ENCODE results near the gene GIMAP5. TPM values are rescaled to one million over a fixed set of nuclear protein-coding genes. Genes with fewer than 3 reads are reported as not detected.
A peak's percentile ranks its signal among the peaks of the same experiment; 100 is the strongest.

The GIMAP5 gene
- total RNA-seq, 2 experiments from 2014 or later = 45.9 to 48.3 TPM

DNA sequence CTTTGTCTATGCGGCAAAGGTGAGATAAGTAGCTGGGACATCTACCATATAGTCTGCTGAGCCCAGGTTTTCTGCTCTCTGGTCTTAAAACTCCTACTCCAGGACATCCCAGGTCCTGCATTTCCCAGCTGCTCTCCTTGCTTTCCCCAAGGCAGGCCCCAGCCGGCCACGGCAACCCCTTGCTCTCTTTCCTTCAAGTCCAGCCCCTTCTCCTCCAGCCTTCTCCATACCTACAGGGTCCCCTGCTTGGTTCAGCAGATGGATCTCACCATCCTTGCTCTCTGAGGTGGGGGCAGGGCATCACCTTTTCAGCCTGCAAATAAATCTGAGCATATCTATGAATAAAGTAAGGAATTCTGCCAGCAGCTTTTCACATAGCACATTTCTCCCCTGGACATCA is 8.7 kb downstream of the GIMAP5 start:
- Mint-ChIP-seq H3K27ac (peak overlapping the region; percentile 87), H3K36me3 (peaks cover 48% of the 10 kb centered on the region), H3K27me3 (no peaks in the 10 kb centered on the region), H3K9me3 (no peaks in the 10 kb centered on the region), H3K4me3 (peak overlapping the region; percentile 10), H3K4me1 (ENCODE audit: low read depth) (peaks cover 96% of the 10 kb centered on the region)
- CTCF ChIA-PET = interaction anchor here (1.2 kb wide), 1 partner anchor 230 kb away, joined by 3 read pairs; no protein-coding TSS in a partner anchor
- DNase-seq = no peak
- POLR2A ChIA-PET = interaction anchor here (1.0 to 4.1 kb wide), 2 partner anchors 8 to 13 kb away, joined by 3 to 18 read pairs; partner anchors contain the start of gene GIMAP5
- intact Hi-C loops (cut with micrococcal nuclease) = no loop called here

DNA sequence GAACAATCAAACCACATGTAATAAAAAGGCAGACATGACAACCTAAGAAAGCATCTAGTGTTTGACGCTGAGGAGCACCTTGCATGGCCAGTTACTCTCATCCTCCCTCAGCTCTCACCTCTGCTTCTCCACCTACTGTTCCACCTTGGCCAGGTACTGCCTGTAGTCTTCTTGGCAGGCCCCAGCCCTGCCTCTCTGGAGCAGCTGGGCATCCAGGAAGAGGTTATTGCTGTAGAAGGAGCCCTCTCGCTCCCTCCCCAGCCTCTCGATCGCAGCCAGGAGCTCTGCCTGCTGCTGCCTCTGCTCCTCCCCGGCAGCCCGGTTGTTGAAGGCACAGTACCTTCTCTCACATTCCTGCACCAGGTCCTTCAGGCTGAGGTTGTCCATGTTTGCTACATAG is 9.7 kb downstream of the GIMAP5 start:
- peak overlapping the region; percentile 87 for H3K27ac Mint-ChIP-seq
- intact Hi-C loops (cut with micrococcal nuclease) = no loop called here
- H3K36me3 Mint-ChIP-seq = peaks cover 38% of the 10 kb centered on the region
- no peaks in the 10 kb centered on the region for H3K9me3 Mint-ChIP-seq
- CTCF ChIA-PET = interaction anchor here (0.7 to 1.5 kb wide), 2 partner anchors 10 to 298 kb away, joined by 3 read pairs; no protein-coding TSS in a partner anchor
- H3K4me3 Mint-ChIP-seq = peak overlapping the region; percentile 34
- H3K4me1 Mint-ChIP-seq (ENCODE audit: low read depth) = peaks cover 91% of the 10 kb centered on the region
- DNase-seq = no peak
- no peaks in the 10 kb centered on the region for H3K27me3 Mint-ChIP-seq
- POLR2A ChIA-PET = interaction anchor here (0.8 to 4.1 kb wide), 2 partner anchors 9 to 1321 kb away, joined by 3 to 18 read pairs; partner anchors contain the start of gene GIMAP5

DNA sequence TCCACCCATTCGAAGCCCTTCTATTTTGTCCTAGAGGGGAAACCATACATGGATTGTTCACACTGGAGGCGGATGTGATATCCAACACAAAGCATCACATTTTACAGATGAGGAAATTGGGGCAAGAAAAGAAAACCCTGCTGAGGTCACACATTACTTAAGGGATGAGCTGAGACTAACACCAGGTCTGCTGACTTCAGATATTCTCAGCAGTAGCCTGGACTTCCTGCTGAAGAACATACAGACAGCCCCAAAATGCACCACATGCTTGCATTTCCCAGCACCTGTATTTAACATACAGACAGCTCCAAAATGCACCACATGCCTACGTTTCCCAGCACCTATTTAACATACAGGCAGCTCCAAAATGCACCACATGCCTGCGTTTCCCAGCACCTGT is 11.2 kb downstream of the GIMAP5 start:
- POLR2A ChIA-PET = interaction anchor here (0.9 to 4.1 kb wide), 5 partner anchors 10 to 181 kb away, joined by 3 to 18 read pairs (median 4); partner anchors contain the start of genes GIMAP4 and GIMAP5
- Mint-ChIP-seq H3K9me3 (no peaks in the 10 kb centered on the region), H3K27ac (peak overlapping the region; percentile 87), H3K4me1 (ENCODE audit: low read depth) (peaks cover 87% of the 10 kb centered on the region), H3K36me3 (peaks cover 23% of the 10 kb centered on the region), H3K4me3 (no peak overlapping the region), H3K27me3 (no peaks in the 10 kb centered on the region)
- no peak for DNase-seq
- CTCF ChIA-PET = interaction anchor here (0.9 to 1.5 kb wide), 3 partner anchors 10 to 180 kb away, joined by 3 to 7 read pairs (median 4); partner anchors contain the start of gene GIMAP2
- intact Hi-C loops (cut with micrococcal nuclease) = no loop called here

DNA sequence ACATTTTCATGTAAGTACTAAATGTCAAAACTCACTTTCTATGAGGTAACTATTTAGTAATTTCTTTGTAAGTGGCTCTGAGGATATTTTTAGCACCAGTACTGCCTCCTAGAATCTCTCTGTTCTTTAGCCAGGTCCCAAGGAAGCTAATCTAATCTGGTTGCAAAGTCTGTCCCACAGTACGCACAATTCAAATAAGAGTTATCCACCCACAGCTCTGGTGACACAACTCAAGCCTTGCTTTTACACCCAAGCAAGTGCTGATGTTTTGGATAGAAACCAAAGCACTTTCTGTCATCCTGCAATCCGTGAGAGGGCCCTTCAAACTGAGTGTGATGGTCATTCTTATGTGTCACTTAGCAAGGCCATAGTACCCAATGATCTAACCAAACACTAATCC is 14.5 kb downstream of the GIMAP5 start:
- no peak overlapping the region for H3K4me3 Mint-ChIP-seq
- no peaks in the 10 kb centered on the region for H3K36me3 Mint-ChIP-seq
- H3K4me1 Mint-ChIP-seq (ENCODE audit: low read depth) = peaks cover 86% of the 10 kb centered on the region
- CTCF ChIA-PET = interaction anchor here (0.6 kb wide), 1 partner anchor 95 kb away, joined by 3 read pairs; no protein-coding TSS in a partner anchor
- H3K9me3 Mint-ChIP-seq = no peaks in the 10 kb centered on the region
- H3K27ac Mint-ChIP-seq = peak overlapping the region; percentile 72
- H3K27me3 Mint-ChIP-seq = no peaks in the 10 kb centered on the region
- DNase-seq = no peak
- POLR2A ChIA-PET = interaction anchor here (1.2 kb wide), 1 partner anchor 10 kb away, joined by 5 read pairs; no protein-coding TSS in a partner anchor
- intact Hi-C loops (cut with micrococcal nuclease) = no loop called here

DNA sequence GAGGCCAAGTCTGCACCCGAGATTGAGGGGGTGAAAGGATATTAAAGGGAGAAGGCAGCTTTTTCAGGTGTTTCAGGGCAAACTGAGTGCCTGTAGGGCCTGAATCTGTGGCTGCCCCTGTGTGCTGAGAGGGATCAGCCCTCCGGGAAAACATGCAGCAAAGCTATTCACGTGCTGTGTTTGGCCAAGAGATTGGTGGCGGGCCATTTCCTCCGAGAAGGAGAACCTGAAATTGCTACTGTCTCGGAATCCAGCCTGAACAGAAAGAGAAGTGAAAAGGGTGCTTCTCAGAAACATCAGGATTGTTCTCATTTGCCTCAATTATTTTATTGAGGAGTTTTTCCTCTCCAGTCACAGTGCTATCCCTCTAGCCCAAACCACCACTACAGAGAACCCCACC is 16.0 kb downstream of the GIMAP5 start:
- intact Hi-C loops (cut with micrococcal nuclease) = no loop called here
- peak overlapping the region; percentile 94 for H3K27ac Mint-ChIP-seq
- no peaks in the 10 kb centered on the region for H3K27me3 Mint-ChIP-seq
- CTCF ChIA-PET = interaction anchor here (5.3 kb wide), 1 partner anchor 306 kb away, joined by 80 read pairs; no protein-coding TSS in a partner anchor
- POLR2A ChIA-PET = no interaction called here
- H3K9me3 Mint-ChIP-seq = no peaks in the 10 kb centered on the region
- H3K36me3 Mint-ChIP-seq = no peaks in the 10 kb centered on the region
- peaks cover 82% of the 10 kb centered on the region for H3K4me1 Mint-ChIP-seq (ENCODE audit: low read depth)
- H3K4me3 Mint-ChIP-seq = no peak overlapping the region
- no peak for DNase-seq

DNA sequence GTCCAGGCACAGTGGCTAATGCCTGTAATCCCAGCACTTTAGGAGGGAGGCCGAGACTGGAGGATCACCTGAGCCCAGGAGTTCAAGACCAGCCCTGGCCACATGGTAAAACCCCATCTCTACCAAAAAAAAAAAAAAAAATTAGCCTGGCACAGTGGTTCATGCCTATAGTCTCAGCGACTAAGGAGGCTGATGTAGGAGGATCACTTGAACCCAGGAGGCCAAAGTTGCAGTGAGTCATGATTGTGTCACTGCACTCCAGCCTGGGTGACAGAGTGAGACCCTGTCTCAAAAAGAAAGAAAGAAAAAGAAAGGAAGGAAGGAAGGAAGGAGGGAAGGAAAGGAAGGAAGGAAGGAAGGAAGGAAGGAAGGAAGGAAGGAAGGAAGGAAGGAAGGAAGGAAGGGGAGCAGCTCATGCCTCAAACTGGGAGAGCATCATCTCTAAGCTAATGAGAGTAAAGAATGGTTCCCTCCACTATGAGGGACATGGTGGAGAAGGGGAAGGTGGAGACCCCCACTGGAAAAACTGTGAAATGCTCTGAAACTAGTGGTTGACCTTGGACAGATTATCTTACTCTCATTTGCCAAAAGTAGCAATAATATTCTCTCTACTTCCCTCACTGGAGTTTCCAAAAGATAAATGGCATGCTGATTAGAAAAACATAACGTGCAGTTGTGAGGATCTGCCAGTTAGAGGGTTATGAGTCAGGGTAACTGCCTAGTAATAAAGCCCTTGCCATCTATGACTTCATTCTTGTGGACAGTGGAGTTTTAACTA is 16.8 kb downstream of the GIMAP5 start:
- peak; percentile 54 for DNase-seq
- H3K4me3 Mint-ChIP-seq = peak overlapping the region; percentile 26
- POLR2A ChIA-PET = interaction anchor here (0.6 to 2.5 kb wide), 3 partner anchors 15 to 307 kb away, joined by 3 to 10 read pairs (median 4); no protein-coding TSS in a partner anchor

DNA sequence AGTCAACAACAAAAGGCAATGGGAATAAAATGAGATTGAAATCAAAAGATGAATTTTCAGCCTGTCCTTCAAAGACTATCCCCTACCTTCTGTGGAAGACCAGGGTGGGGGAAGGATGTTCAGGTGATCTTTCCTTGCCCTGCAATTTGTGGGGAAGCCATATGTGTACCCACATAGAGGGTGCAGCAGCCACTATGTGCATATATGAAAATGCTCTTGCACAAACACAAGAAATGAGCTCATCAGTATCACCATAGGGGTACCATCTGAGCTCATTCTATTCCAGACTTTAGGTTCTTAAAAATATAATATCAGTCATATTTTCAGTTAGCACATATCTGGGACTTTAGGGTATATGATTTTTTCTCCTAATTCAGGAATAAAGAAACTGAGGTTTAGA is 17.7 kb downstream of the GIMAP5 start:
- H3K4me3 Mint-ChIP-seq = peak overlapping the region; percentile 57
- POLR2A ChIA-PET = interaction anchor here (1.1 to 2.5 kb wide), 17 partner anchors 13 to 348 kb away, joined by 3 to 20 read pairs (median 7); partner anchors contain the start of genes GIMAP1, GIMAP2, GIMAP4 and GIMAP5
- H3K27me3 Mint-ChIP-seq = no peaks in the 10 kb centered on the region
- peak; percentile 47 for DNase-seq
- H3K4me1 Mint-ChIP-seq (ENCODE audit: low read depth) = peaks cover 65% of the 10 kb centered on the region
- CTCF ChIA-PET = interaction anchor here (0.7 to 5.3 kb wide), 23 partner anchors 11 to 399 kb away, joined by 3 to 80 read pairs (median 5); partner anchors contain the start of genes GIMAP1, GIMAP6, GIMAP7 and GIMAP8
- peaks cover 3% of the 10 kb centered on the region for H3K9me3 Mint-ChIP-seq
- peak overlapping the region; percentile 93 for H3K27ac Mint-ChIP-seq
- no peaks in the 10 kb centered on the region for H3K36me3 Mint-ChIP-seq
- intact Hi-C loops (cut with micrococcal nuclease) = loop anchor here (1.0 to 5.0 kb wide), 12 partner anchors 14 to 433 kb away; partner anchors contain the start of genes ACTR3C, GIMAP1, GIMAP4 and LRRC61

More for the DNA sequence above, 16.8 kb downstream of the GIMAP5 start:
- CTCF ChIA-PET = interaction anchor here (1.6 to 5.3 kb wide), 6 partner anchors 10 to 307 kb away, joined by 3 to 80 read pairs (median 16); partner anchors contain the start of gene GIMAP8
- intact Hi-C loops (cut with micrococcal nuclease) = loop anchor here (1.0 to 2.0 kb wide), 5 partner anchors 38 to 313 kb away; partner anchors contain the start of genes GIMAP1 and GIMAP4
- Mint-ChIP-seq H3K4me1 (ENCODE audit: low read depth) (peaks cover 74% of the 10 kb centered on the region), H3K36me3 (no peaks in the 10 kb centered on the region), H3K9me3 (no peaks in the 10 kb centered on the region), H3K27ac (peak overlapping the region; percentile 94), H3K27me3 (no peaks in the 10 kb centered on the region)

DNA sequence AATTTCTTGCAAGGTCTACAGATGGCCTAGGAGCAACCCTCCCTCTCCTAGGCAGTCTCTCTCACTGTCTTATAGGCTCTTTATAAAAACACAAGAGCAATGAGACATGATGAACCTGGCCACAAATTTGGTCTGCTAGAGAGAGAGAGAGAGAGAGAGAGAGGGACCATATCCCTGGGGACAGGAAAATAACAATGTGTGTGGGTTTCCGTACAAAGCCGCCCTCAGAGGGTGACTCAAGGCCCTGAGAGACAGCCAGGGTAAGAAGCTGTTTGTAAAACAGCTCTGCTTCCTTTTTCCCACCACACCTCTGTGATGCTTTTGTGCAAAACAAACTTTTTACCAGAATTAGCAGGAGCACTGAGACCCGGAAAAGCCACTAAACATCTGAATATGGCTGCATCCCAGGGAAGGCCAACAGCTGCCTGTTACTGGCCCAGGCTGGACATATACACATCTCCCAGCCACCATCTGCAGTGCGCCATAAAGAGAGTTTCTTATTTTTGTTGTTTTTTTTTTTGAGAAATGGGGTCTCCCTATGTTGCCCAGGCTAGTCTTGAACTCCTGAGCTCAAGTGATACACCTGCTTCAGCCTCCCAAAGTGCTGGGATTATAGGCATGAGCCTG is 18.4 kb downstream of the GIMAP5 start:
- Mint-ChIP-seq H3K36me3 (no peaks in the 10 kb centered on the region), H3K27ac (peak overlapping the region; percentile 93), H3K27me3 (no peaks in the 10 kb centered on the region), H3K9me3 (peaks cover 3% of the 10 kb centered on the region), H3K4me3 (peak overlapping the region; percentile 57), H3K4me1 (ENCODE audit: low read depth) (peaks cover 60% of the 10 kb centered on the region)
- peak; percentile 85 for DNase-seq
- CTCF ChIA-PET = interaction anchor here (0.8 to 5.3 kb wide), 24 partner anchors 11 to 400 kb away, joined by 3 to 80 read pairs (median 5); partner anchors contain the start of genes GIMAP1, GIMAP2, GIMAP6 and GIMAP8
- POLR2A ChIA-PET = interaction anchor here (0.6 to 2.5 kb wide), 21 partner anchors 13 to 349 kb away, joined by 3 to 20 read pairs (median 5); partner anchors contain the start of genes GIMAP1, GIMAP2, GIMAP4 and GIMAP5
- intact Hi-C loops (cut with micrococcal nuclease) = loop anchor here (1.0 to 5.0 kb wide), 9 partner anchors 14 to 433 kb away; partner anchors contain the start of genes ACTR3C and LRRC61

DNA sequence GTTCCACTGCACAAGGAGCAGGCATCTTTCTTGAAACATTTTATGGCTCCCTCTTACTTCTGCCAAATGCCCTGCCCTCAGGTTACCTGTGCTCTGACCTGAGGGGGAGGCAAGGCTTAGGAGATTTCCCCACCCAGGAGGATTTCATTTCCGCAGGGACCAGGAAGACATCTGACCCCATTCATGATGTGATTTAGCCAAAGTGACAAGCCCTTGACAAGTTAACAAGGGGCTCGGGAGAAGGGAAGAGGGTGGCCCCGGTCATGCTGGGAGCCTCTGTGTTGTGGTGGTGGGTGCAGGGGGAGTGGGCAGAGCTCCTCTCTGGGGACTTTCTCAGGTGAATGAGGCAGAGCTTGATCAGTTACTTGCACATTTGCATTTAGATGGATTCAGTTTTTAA is 18.9 kb downstream of the GIMAP5 start:
- intact Hi-C loops (cut with micrococcal nuclease) = loop anchor here (2.0 to 5.0 kb wide), 3 partner anchors 254 to 434 kb away; partner anchors contain the start of genes ACTR3C and LRRC61
- CTCF ChIA-PET = interaction anchor here (0.9 to 5.3 kb wide), 19 partner anchors 12 to 388 kb away, joined by 3 to 80 read pairs (median 5); partner anchors contain the start of genes GIMAP1, GIMAP2 and GIMAP8
- DNase-seq = peak; percentile 22
- Mint-ChIP-seq H3K36me3 (peaks cover under 1% of the 10 kb centered on the region), H3K27ac (peak overlapping the region; percentile 93), H3K9me3 (peaks cover 4% of the 10 kb centered on the region), H3K4me3 (no peak overlapping the region), H3K4me1 (ENCODE audit: low read depth) (peaks cover 56% of the 10 kb centered on the region), H3K27me3 (no peaks in the 10 kb centered on the region)
- POLR2A ChIA-PET = interaction anchor here (0.6 to 2.5 kb wide), 19 partner anchors 14 to 350 kb away, joined by 3 to 20 read pairs (median 6); partner anchors contain the start of genes GIMAP1, GIMAP2, GIMAP4 and GIMAP5

DNA sequence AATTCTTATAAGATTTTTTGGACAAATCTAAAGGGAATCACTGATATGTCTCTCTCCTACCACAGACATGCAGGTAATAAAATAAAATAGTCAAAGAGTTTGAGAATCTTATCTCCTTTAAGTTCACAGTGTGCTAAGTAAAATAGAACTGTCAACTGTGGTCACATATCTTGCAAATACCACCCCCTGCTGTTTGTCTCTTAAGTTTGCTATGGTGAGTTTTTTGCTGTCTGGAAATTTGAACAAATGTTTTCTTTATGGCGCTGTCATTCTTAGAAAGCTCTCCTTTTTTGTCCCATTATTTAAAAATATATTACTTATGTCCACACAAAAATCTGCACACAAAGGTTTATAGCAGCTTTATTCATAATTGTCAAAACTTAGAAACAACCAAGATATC is 19.6 kb downstream of the GIMAP5 start:
- peak overlapping the region; percentile 27 for H3K4me3 Mint-ChIP-seq
- peaks cover 11% of the 10 kb centered on the region for H3K9me3 Mint-ChIP-seq
- intact Hi-C loops (cut with micrococcal nuclease) = loop anchor here (1.0 to 5.0 kb wide), 4 partner anchors 255 to 435 kb away; partner anchors contain the start of genes ACTR3C and LRRC61
- CTCF ChIA-PET = interaction anchor here (0.6 to 5.3 kb wide), 25 partner anchors 9 to 449 kb away, joined by 3 to 80 read pairs (median 4); partner anchors contain the start of genes GIMAP1, GIMAP2 and GIMAP8
- H3K36me3 Mint-ChIP-seq = peaks cover 6% of the 10 kb centered on the region
- no peaks in the 10 kb centered on the region for H3K27me3 Mint-ChIP-seq
- DNase-seq = no peak
- H3K4me1 Mint-ChIP-seq (ENCODE audit: low read depth) = peaks cover 53% of the 10 kb centered on the region
- POLR2A ChIA-PET = interaction anchor here (2.1 to 2.3 kb wide), 2 partner anchors 19 to 308 kb away, joined by 15 to 20 read pairs; partner anchors contain the start of gene GIMAP5
- H3K27ac Mint-ChIP-seq = peak overlapping the region; percentile 93

All from activated CD4-positive, alpha-beta memory T cell treated with anti-CD3 and anti-CD28 coated beads for 36 hours (primary cell).